ENCODE measurements around the gene RFX3. TPM values are rescaled to one million over a fixed set of nuclear protein-coding genes. Genes with fewer than 3 reads are reported as not detected.

Gene RFX3
- total RNA-seq, 8 experiments from 2014 or later: 2.1 to 37.1 (median 20.8) TPM

GRCh38 chr9:3508521-3509291 is 17.1 kb downstream of the RFX3 start:
- H3K4me3 ChIP-seq: peak overlapping the region in 4 of 5 donors; percentile 3 to 15 (median 4)
- H3K4me1 ChIP-seq (replicated peaks in 1 of 2): peaks cover 8 to 19% of the 10 kb centered on the region in 2 donors
- WGBS, 10 experiments: 19 to 90% (median 48%) methylated on average over 2 to 6 of the region's 6 CpGs
- in situ Hi-C loops (cut with MboI; ENCODE audit: low pct_unique_long_range_greater_than_20kb in 2 of 9, low sequenced_read_pairs in 9 of 9, unreplicated experiment in 9 of 9): no loop called here
- peak in 7 of 8 experiments; percentile 50 to 95 (median 72) for ATAC-seq (replicated peaks in 6 of 8)
- peak overlapping the region; percentile 66 to 74 for H3K27ac ChIP-seq

- Histone ChIP-seq H3K4me1 (replicated peaks in 1 of 2) (peaks cover 8 to 19% of the 10 kb centered on the region in 2 donors), H3K4me3 (no peak overlapping the region), H3K27ac (peak overlapping the region in 1 of 2 donors; percentile 74)
- 28 to 92% (median 86%) methylated on average over 1 to 2 of the region's 2 CpGs for WGBS, 10 experiments
- in situ Hi-C loops (cut with MboI; ENCODE audit: low pct_unique_long_range_greater_than_20kb in 2 of 9, low sequenced_read_pairs in 9 of 9, unreplicated experiment in 9 of 9): no loop called here
- ATAC-seq (replicated peaks in 6 of 8): peak in 1 of 8 experiments; percentile 24
Observed at GRCh38 chr9:3508078-3508431, 17.7 kb downstream of the RFX3 start.

GRCh38 chr9:3507395-3508077 is 18.3 kb downstream of the RFX3 start:
- Histone ChIP-seq H3K4me1 (replicated peaks in 1 of 2) (peaks cover 8 to 19% of the 10 kb centered on the region in 2 donors), H3K4me3 (no peak overlapping the region), H3K27ac (peak overlapping the region in 1 of 2 donors; percentile 74)
- ATAC-seq (replicated peaks in 6 of 8): no peak
- 81 to 100% (median 92%) methylated on average over 3 to 6 of the region's 6 CpGs for WGBS, 10 experiments
- in situ Hi-C loops (cut with MboI; ENCODE audit: low pct_unique_long_range_greater_than_20kb in 2 of 9, low sequenced_read_pairs in 9 of 9, unreplicated experiment in 9 of 9): no loop called here

- Histone ChIP-seq H3K4me3 (no peak overlapping the region), H3K4me1 (replicated peaks in 1 of 2) (peaks cover 8 to 19% of the 10 kb centered on the region in 2 donors), H3K27ac (no peak overlapping the region)
- no peak for ATAC-seq (replicated peaks in 6 of 8)
- WGBS, 10 experiments: 67 to 100% (median 96%) methylated on average over 1 to 2 of the region's 2 CpGs
- in situ Hi-C loops (cut with MboI; ENCODE audit: low pct_unique_long_range_greater_than_20kb in 2 of 9, low sequenced_read_pairs in 9 of 9, unreplicated experiment in 9 of 9): no loop called here
Observed at GRCh38 chr9:3506164-3506563, 19.6 kb downstream of the RFX3 start.

- Histone ChIP-seq H3K27ac (no peak overlapping the region), H3K4me1 (replicated peaks in 1 of 2) (peaks cover 9 to 16% of the 10 kb centered on the region in 2 donors), H3K4me3 (no peak overlapping the region)
- 50 to 94% (median 86%) methylated on average over 2 to 6 of the region's 6 CpGs for WGBS, 10 experiments
- peak in 3 of 8 experiments; percentile 36 to 82 (median 69) for ATAC-seq (replicated peaks in 6 of 8)
- in situ Hi-C loops (cut with MboI; ENCODE audit: low pct_unique_long_range_greater_than_20kb in 2 of 9, low sequenced_read_pairs in 9 of 9, unreplicated experiment in 9 of 9): no loop called here
Observed at GRCh38 chr9:3502560-3503398, 23.0 kb downstream of the RFX3 start.

- Histone ChIP-seq H3K27ac (no peak overlapping the region), H3K4me3 (no peak overlapping the region), H3K4me1 (replicated peaks in 1 of 2) (peaks cover 11 to 26% of the 10 kb centered on the region in 2 donors)
- ATAC-seq (replicated peaks in 6 of 8): no peak
- in situ Hi-C loops (cut with MboI; ENCODE audit: low pct_unique_long_range_greater_than_20kb in 2 of 9, low sequenced_read_pairs in 9 of 9, unreplicated experiment in 9 of 9): no loop called here
- 56 to 99% (median 79%) methylated on average over 2 to 4 of the region's 4 CpGs for WGBS, 10 experiments
Observed at GRCh38 chr9:3500044-3500443, 25.8 kb downstream of the RFX3 start.

- 0 to 93% (median 8%) methylated on average over 1 to 3 of the region's 3 CpGs for WGBS, 10 experiments
- Histone ChIP-seq H3K4me1 (replicated peaks in 1 of 2) (peaks cover 11 to 27% of the 10 kb centered on the region in 2 donors), H3K4me3 (no peak overlapping the region), H3K27ac (no peak overlapping the region)
- peak in 5 of 8 experiments; percentile 62 to 96 (median 86) for ATAC-seq (replicated peaks in 6 of 8)
- in situ Hi-C loops (cut with MboI; ENCODE audit: low pct_unique_long_range_greater_than_20kb in 2 of 9, low sequenced_read_pairs in 9 of 9, unreplicated experiment in 9 of 9): no loop called here
Observed at GRCh38 chr9:3498691-3499090, 27.1 kb downstream of the RFX3 start.

GRCh38 chr9:3497857-3498256 is 27.9 kb downstream of the RFX3 start:
- H3K4me1 ChIP-seq (replicated peaks in 1 of 2): peaks cover 11 to 27% of the 10 kb centered on the region in 2 donors
- in situ Hi-C loops (cut with MboI; ENCODE audit: low pct_unique_long_range_greater_than_20kb in 2 of 9, low sequenced_read_pairs in 9 of 9, unreplicated experiment in 9 of 9): no loop called here
- no peak overlapping the region for H3K4me3 ChIP-seq
- peak overlapping the region in 1 of 2 donors; percentile 56 for H3K27ac ChIP-seq
- ATAC-seq (replicated peaks in 6 of 8): peak in 1 of 8 experiments; percentile 14
- 65 to 100% (median 92%) methylated on average over 2 to 4 of the region's 4 CpGs for WGBS, 10 experiments

- Histone ChIP-seq H3K27ac (peak overlapping the region in 1 of 2 donors; percentile 56), H3K4me3 (no peak overlapping the region), H3K4me1 (replicated peaks in 1 of 2) (peaks cover 11 to 27% of the 10 kb centered on the region in 2 donors)
- WGBS, 10 experiments: 50 to 94% (median 67%) methylated on average over 1 to 2 of the region's 2 CpGs; no CpG with 5 or more reads in 1 of the 10 experiments
- in situ Hi-C loops (cut with MboI; ENCODE audit: low pct_unique_long_range_greater_than_20kb in 2 of 9, low sequenced_read_pairs in 9 of 9, unreplicated experiment in 9 of 9): no loop called here
- ATAC-seq (replicated peaks in 6 of 8): peak in 2 of 8 experiments; percentile 51 to 53
Observed at GRCh38 chr9:3497401-3497800, 28.4 kb downstream of the RFX3 start.

GRCh38 chr9:3495855-3496254 is 29.9 kb downstream of the RFX3 start:
- Histone ChIP-seq H3K4me3 (no peak overlapping the region), H3K27ac (no peak overlapping the region), H3K4me1 (replicated peaks in 1 of 2) (peaks cover 11 to 27% of the 10 kb centered on the region in 2 donors)
- 73 to 100% (median 92%) methylated on average over 1 to 3 of the region's 3 CpGs for WGBS, 10 experiments
- no peak for ATAC-seq (replicated peaks in 6 of 8)
- in situ Hi-C loops (cut with MboI; ENCODE audit: low pct_unique_long_range_greater_than_20kb in 2 of 9, low sequenced_read_pairs in 9 of 9, unreplicated experiment in 9 of 9): no loop called here

- WGBS, 10 experiments: 83 to 100% (median 100%) methylated on average over 1 to 4 of the region's 4 CpGs; no CpG with 5 or more reads in 3 of the 10 experiments
- in situ Hi-C loops (cut with MboI; ENCODE audit: low pct_unique_long_range_greater_than_20kb in 2 of 9, low sequenced_read_pairs in 9 of 9, unreplicated experiment in 9 of 9): no loop called here
- peaks cover 4 to 6% of the 10 kb centered on the region in 2 donors for H3K4me1 ChIP-seq (replicated peaks in 1 of 2)
- no peak overlapping the region for H3K27ac ChIP-seq
- H3K4me3 ChIP-seq: no peak overlapping the region
- ATAC-seq (replicated peaks in 6 of 8): no peak
Observed at GRCh38 chr9:3492214-3492613, 33.6 kb downstream of the RFX3 start.

GRCh38 chr9:3491450-3491849 is 34.4 kb downstream of the RFX3 start:
- no peak for ATAC-seq (replicated peaks in 6 of 8)
- no peak overlapping the region for H3K4me3 ChIP-seq
- H3K27ac ChIP-seq: no peak overlapping the region
- peaks cover under 1 to 6% of the 10 kb centered on the region in 2 donors for H3K4me1 ChIP-seq (replicated peaks in 1 of 2)
- in situ Hi-C loops (cut with MboI; ENCODE audit: low pct_unique_long_range_greater_than_20kb in 2 of 9, low sequenced_read_pairs in 9 of 9, unreplicated experiment in 9 of 9): no loop called here

GRCh38 chr9:3490957-3491356 is 34.8 kb downstream of the RFX3 start:
- Histone ChIP-seq H3K4me3 (no peak overlapping the region), H3K27ac (no peak overlapping the region), H3K4me1 (replicated peaks in 1 of 2) (peaks cover 0 to 6% of the 10 kb centered on the region in 2 donors)
- in situ Hi-C loops (cut with MboI; ENCODE audit: low pct_unique_long_range_greater_than_20kb in 2 of 9, low sequenced_read_pairs in 9 of 9, unreplicated experiment in 9 of 9): no loop called here
- WGBS, 10 experiments: 81 to 95% (median 88%) methylated on average over 1 to 4 of the region's 4 CpGs; no CpG with 5 or more reads in 1 of the 10 experiments
- ATAC-seq (replicated peaks in 6 of 8): no peak
